Stimulated activated CD8-positive, alpha-beta memory T cell treated with anti-CD3 and anti-CD28 coated beads, Interleukin-7, amount 100 ng/mL, for 24 hours (primary cell): Measurements from ENCODE around the gene HOXD4.

Experiments used
- DNase-seq: peaks from one replicate; pipeline ENCODE4 v3.0.0-alpha.2; 2020; ENCODE audit warnings: low read depth

HOXD4 gene

DNA sequence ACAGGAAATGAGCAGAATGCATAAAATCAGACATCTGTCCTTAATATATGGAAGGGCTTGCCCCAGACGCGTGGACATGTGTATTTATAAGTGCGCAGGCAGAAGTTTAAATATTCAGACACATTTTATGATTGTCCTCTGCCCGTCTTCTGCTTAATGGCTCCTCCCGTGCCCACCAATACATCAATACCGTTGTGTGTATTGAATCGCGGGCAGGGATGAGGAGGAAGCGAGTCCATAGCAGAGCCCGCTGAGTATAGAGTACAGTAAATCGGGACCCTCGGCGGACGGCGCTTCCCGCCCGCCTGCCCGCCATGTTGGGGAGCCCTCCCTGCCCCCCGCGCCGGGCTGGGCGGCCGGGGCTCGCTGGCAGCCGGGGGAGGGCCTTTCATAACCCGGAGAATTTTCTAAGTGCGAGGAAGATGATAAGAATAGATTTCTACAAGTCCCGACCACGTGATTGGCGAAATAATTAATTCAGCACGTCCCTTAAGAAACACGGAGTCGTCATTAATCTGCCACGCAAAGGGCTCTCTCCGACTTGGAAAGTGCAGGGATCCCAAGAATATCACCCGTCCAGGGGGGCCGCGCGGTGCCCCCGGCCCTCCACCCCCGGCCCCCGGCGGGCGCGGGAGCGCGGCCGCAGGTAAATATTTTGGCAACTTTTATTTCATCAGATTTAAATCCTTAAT lies 5.6 kb downstream of the HOXD4 start, which contains the start of gene HOXD3:
HOXD3 (plus strand) TSS at position 501 of the 692 bp plus-strand sequence. CDS start 11,808 bp downstream, outside the sequence.
- no peak for DNase-seq

DNA sequence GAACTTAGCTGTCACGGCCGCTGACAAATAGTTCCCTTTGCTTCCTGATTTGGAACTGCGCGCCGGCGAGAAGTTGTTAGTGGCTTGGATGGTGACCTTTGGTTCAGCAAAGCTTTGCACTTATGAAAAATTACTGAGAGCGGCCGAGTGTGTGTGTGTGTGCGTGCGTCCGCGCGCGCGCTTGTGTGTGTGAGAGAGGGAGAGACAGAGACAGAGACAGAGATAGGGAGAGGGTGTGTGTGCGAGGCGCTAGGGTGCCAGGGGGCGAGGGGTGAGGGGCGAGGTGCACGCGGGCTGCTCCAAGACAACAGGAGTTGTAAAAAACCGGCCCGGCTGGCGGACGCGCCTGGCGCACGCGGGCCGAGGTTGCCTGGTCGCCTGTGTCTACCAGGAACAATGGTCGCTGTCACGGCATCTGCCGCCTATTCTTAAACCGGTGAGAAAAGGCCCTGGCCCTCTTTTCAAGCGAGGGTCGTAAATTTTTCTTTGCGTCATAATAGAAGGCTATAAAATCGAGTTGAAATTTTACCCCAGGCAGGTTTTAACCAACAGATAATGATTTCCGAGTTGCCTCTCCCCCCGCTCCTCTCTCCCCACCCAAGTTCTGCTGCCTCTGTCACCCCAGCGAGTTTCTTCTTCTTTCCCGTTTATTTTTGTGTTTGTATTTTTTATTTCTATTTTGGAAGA lies 6.3 kb downstream of the HOXD4 start:
- DNase-seq = no peak

DNA sequence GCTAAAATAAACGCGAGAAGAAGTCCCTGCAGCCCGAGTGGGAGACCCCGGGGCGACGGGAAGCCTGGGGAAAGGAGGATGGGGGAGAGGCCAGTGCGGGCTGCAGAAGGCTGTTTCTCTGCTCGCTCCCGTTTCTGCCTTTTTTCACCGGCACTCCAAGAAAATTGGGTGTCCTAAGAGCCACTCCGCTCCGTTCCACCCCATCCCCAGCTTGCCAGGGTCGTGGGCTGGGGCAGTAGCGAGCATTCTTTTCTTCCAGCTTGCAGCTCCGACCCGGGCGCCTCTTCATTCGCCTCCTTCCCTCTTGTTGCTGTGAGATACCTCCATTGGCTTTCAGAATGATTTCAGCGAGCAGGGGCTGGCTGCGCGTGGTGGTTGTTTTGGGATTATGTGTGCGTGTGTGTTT lies 6.8 kb downstream of the HOXD4 start:
- no peak for DNase-seq

- no peak for DNase-seq
Measured at GRCh38 chr2:176158855-176159662, 7.7 kb downstream of the HOXD4 start.

- DNase-seq = no peak
Measured at GRCh38 chr2:176159663-176160250, 8.4 kb downstream of the HOXD4 start.

DNA sequence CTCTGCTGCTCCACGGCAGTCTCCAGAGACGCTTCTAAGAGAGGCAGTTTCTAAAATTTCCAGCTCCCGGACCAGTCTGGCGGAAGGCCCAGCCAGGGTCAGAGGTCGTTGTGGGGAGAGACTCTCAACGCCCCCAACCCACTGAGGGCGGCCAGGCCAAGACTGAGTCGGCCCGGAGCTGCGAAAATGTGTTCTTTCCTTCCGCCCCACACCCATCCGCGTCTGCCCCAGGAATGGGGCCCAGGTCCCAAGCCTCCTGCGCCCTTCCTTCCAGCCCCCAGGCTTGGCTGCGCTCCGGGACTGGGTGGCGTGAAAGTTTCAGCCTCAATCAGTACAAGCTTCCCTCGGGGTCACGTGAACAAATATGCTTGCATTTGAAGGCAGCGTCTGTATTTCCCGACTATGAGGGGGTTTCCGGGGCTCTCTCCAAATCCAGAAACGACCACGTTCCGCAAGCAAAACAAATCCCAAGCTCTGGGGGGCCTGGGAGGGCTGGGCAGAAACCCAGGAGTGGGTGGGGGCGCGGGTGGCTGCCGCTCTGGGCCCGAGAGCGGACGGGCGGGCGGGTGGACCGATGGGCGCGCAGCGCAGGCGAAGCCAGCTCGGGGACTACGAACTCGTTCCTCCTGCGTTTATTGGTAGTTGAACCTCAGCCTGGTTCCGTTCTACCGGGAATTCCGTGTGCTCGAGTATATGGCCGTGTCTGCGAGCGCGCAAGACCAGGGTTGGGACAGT lies 9.1 kb downstream of the HOXD4 start:
- no peak for DNase-seq

- no peak for DNase-seq
Measured at GRCh38 chr2:176160986-176161824, 9.9 kb downstream of the HOXD4 start.

DNA sequence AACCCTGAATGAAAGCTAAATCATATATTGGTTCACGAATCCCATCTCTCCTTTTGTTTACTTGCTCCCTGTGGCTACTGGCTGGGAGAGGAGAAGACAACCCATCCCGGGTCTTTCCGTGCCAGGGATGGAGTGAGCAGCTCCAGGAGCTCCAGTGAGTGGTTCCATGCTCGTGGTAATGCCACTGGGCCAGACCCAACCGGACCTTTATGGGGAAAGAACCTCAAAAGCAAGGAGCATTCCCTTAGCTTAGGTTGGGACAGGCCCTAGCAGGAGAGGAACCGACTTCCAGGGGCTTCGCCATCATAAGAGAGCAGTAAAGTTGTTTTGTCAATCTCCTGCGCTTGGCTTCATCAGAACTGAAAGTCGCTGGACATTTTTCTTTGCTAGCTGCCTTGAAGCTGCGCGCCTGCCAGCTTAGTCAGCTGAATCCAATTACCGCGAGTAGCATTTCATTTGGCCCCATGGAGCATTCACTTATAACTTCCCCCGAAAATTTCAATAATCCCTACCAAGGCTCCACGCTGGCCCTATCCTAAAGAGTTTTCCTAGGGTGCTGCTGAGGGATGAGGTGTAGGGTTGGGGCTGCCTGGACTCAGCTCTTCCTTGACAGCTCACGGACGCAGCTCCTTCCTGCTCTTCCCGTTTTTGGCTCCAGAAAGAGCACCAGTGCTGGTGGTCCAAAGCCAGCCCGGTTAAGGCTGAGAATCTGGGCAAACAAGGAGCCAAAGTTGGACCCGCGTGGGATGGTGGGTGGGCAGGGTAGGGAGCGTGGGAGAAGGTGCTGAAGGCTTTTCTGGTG lies 10.7 kb downstream of the HOXD4 start:
- DNase-seq = no peak

- no peak for DNase-seq
Measured at GRCh38 chr2:176162911-176163671, 11.7 kb downstream of the HOXD4 start.

- no peak for DNase-seq
Measured at GRCh38 chr2:176163672-176164056, 12.3 kb downstream of the HOXD4 start.

- DNase-seq = no peak
Measured at GRCh38 chr2:176164201-176164600, 12.9 kb downstream of the HOXD4 start.

GRCh38 chr2:176164611-176165369 lies 13.4 kb downstream of the HOXD4 start:
- DNase-seq = no peak

- DNase-seq = no peak
Measured at GRCh38 chr2:176165370-176166050, 14.2 kb downstream of the HOXD4 start.

DNA sequence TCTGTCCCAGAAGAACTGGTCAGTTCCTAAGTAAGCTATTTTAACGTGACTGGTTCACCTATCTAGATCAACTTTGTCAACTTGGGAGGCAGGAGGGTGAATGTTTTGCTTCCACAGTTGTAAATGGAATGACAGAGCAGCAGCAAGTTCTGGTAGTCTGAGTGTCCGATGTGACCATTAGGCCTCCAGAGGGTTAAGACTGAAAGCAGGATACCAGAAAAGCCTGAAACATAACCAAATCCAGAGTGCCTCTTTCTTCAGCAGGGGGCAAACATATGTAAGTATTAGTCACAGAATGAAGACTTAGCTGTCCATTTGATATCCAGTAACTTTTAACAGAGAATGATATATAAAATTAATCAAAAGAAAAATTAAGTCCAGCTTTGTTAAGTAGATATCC lies 14.9 kb downstream of the HOXD4 start:
- no peak for DNase-seq

DNA sequence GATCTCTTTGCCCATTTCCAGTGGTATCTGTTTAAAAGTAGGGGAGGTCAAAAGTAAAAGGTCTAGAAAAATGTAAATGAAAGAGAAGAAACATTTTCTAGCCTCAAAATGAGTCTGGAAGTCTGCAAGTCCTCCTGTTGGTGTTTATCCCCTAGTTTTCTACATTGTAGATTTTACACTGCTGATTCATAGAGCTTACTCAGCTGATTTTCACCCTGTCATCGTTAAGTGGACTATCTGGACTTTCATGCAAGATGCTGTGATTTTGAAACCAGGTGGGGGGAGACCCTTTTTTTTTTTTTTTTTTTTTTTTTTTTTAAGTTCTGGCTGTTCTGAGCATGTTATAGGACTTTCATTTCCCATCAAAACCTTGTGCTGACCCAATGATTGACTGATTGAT lies 16.0 kb downstream of the HOXD4 start:
- no peak for DNase-seq

DNA sequence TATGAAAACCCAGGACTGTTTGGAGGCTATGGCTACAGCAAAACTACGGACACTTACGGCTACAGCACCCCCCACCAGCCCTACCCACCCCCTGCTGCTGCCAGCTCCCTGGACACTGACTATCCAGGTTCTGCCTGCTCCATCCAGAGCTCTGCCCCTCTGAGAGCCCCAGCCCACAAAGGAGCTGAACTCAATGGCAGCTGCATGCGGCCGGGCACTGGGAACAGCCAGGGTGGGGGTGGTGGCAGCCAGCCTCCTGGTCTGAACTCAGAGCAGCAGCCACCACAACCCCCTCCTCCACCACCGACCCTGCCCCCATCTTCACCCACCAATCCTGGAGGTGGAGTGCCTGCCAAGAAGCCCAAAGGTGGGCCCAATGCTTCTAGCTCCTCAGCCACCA lies 17.8 kb downstream of the HOXD4 start:
- DNase-seq = no peak

- no peak for DNase-seq
Measured at GRCh38 chr2:176169711-176170110, 18.4 kb downstream of the HOXD4 start.
